IPS-15b (cell line): ENCODE data around the gene DNMT3A.

Experiments used
- H3K27me3 ChIP-seq: one replicate; pipeline ENCODE4 v1.6.1; 2013; ENCODE audit warnings: low read length; ENCODE audit not compliant: control insufficient read depth, insufficient read depth
- H3K36me3 ChIP-seq: one replicate; pipeline ENCODE4 v1.6.1; 2013; ENCODE audit warnings: low read length; ENCODE audit not compliant: control insufficient read depth, insufficient read depth
- H3K4me1 ChIP-seq: one replicate; pipeline ENCODE4 v1.6.1; 2013; ENCODE audit warnings: mild to moderate bottlenecking, low read length; ENCODE audit not compliant: control insufficient read depth, insufficient read depth
- H3K4me3 ChIP-seq: one replicate; pipeline ENCODE4 v1.5.1; 2013; ENCODE audit warnings: low read depth, low read length
- H3K9ac ChIP-seq: one replicate; pipeline ENCODE4 v1.6.1; 2013; ENCODE audit warnings: low read depth, mild to moderate bottlenecking, low read length
- H3K9me3 ChIP-seq: one replicate; pipeline ENCODE4 v1.6.1; 2013; ENCODE audit warnings: mild to moderate bottlenecking, low read length; ENCODE audit not compliant: control insufficient read depth, insufficient read depth

DNMT3A gene

GRCh38 chr2:25340181-25340921 is 1.4 kb downstream of the DNMT3A start:
- Histone ChIP-seq H3K9ac (no peak overlapping the region), H3K4me3 (peak overlapping the region; percentile 52)

GRCh38 chr2:25339791-25340180 is 1.9 kb downstream of the DNMT3A start:
- H3K9ac ChIP-seq = no peak overlapping the region
- H3K27me3 ChIP-seq = peaks cover 9% of the 10 kb centered on the region
- no peaks in the 10 kb centered on the region for H3K9me3 ChIP-seq
- peak overlapping the region; percentile 52 for H3K4me3 ChIP-seq
- no peaks in the 10 kb centered on the region for H3K36me3 ChIP-seq
- H3K4me1 ChIP-seq = peaks cover 20% of the 10 kb centered on the region

More at GRCh38 chr2:25340181-25340921, 1.4 kb downstream of the DNMT3A start:
- H3K9me3 ChIP-seq = no peaks in the 10 kb centered on the region
- peaks cover 9% of the 10 kb centered on the region for H3K27me3 ChIP-seq
- peaks cover 16% of the 10 kb centered on the region for H3K4me1 ChIP-seq
- H3K36me3 ChIP-seq = no peaks in the 10 kb centered on the region

- Histone ChIP-seq H3K4me3 (no peak overlapping the region), H3K27me3 (peaks cover 9% of the 10 kb centered on the region), H3K4me1 (peaks cover 23% of the 10 kb centered on the region), H3K9me3 (no peaks in the 10 kb centered on the region), H3K9ac (no peak overlapping the region), H3K36me3 (no peaks in the 10 kb centered on the region)
Observed at GRCh38 chr2:25339211-25339674, 2.5 kb downstream of the DNMT3A start.

GRCh38 chr2:25338401-25338800 is 3.3 kb downstream of the DNMT3A start:
- Histone ChIP-seq H3K9ac (no peak overlapping the region), H3K36me3 (no peaks in the 10 kb centered on the region), H3K9me3 (no peaks in the 10 kb centered on the region), H3K27me3 (peaks cover 5% of the 10 kb centered on the region), H3K4me3 (no peak overlapping the region), H3K4me1 (peaks cover 28% of the 10 kb centered on the region)

GRCh38 chr2:25337891-25338290 is 3.8 kb downstream of the DNMT3A start:
- H3K9me3 ChIP-seq = no peaks in the 10 kb centered on the region
- no peak overlapping the region for H3K9ac ChIP-seq
- H3K4me3 ChIP-seq = no peak overlapping the region
- H3K4me1 ChIP-seq = peaks cover 28% of the 10 kb centered on the region
- H3K36me3 ChIP-seq = no peaks in the 10 kb centered on the region
- peaks cover 2% of the 10 kb centered on the region for H3K27me3 ChIP-seq

- Histone ChIP-seq H3K4me1 (peaks cover 28% of the 10 kb centered on the region), H3K36me3 (no peaks in the 10 kb centered on the region), H3K9me3 (no peaks in the 10 kb centered on the region), H3K4me3 (no peak overlapping the region), H3K27me3 (no peaks in the 10 kb centered on the region), H3K9ac (no peak overlapping the region)
Observed at GRCh38 chr2:25337276-25337675, 4.4 kb downstream of the DNMT3A start.

- Histone ChIP-seq H3K4me3 (no peak overlapping the region), H3K4me1 (peaks cover 28% of the 10 kb centered on the region), H3K27me3 (no peaks in the 10 kb centered on the region), H3K9me3 (no peaks in the 10 kb centered on the region), H3K36me3 (no peaks in the 10 kb centered on the region), H3K9ac (no peak overlapping the region)
Observed at GRCh38 chr2:25336383-25336841, 5.3 kb downstream of the DNMT3A start.

- H3K9me3 ChIP-seq = no peaks in the 10 kb centered on the region
- H3K27me3 ChIP-seq = no peaks in the 10 kb centered on the region
- no peaks in the 10 kb centered on the region for H3K36me3 ChIP-seq
- H3K4me1 ChIP-seq = peaks cover 28% of the 10 kb centered on the region
- no peak overlapping the region for H3K9ac ChIP-seq
- H3K4me3 ChIP-seq = no peak overlapping the region
Observed at GRCh38 chr2:25335971-25336370, 5.8 kb downstream of the DNMT3A start.

GRCh38 chr2:25335204-25335603 is 6.5 kb downstream of the DNMT3A start:
- no peaks in the 10 kb centered on the region for H3K27me3 ChIP-seq
- H3K9ac ChIP-seq = no peak overlapping the region
- no peak overlapping the region for H3K4me3 ChIP-seq
- H3K9me3 ChIP-seq = no peaks in the 10 kb centered on the region
- no peaks in the 10 kb centered on the region for H3K36me3 ChIP-seq
- H3K4me1 ChIP-seq = peaks cover 28% of the 10 kb centered on the region

- Histone ChIP-seq H3K36me3 (no peaks in the 10 kb centered on the region), H3K9ac (no peak overlapping the region), H3K27me3 (no peaks in the 10 kb centered on the region), H3K9me3 (no peaks in the 10 kb centered on the region), H3K4me1 (peaks cover 28% of the 10 kb centered on the region), H3K4me3 (no peak overlapping the region)
Observed at GRCh38 chr2:25334482-25334881, 7.2 kb downstream of the DNMT3A start.

GRCh38 chr2:25333981-25334380 is 7.7 kb downstream of the DNMT3A start:
- peaks cover 28% of the 10 kb centered on the region for H3K4me1 ChIP-seq
- no peaks in the 10 kb centered on the region for H3K9me3 ChIP-seq
- peak overlapping the region; percentile 2 for H3K9ac ChIP-seq
- no peaks in the 10 kb centered on the region for H3K36me3 ChIP-seq
- H3K4me3 ChIP-seq = peak overlapping the region; percentile 8
- H3K27me3 ChIP-seq = no peaks in the 10 kb centered on the region

- Histone ChIP-seq H3K36me3 (no peaks in the 10 kb centered on the region), H3K4me1 (peaks cover 28% of the 10 kb centered on the region), H3K9me3 (no peaks in the 10 kb centered on the region), H3K27me3 (no peaks in the 10 kb centered on the region), H3K9ac (no peak overlapping the region), H3K4me3 (no peak overlapping the region)
Observed at GRCh38 chr2:25332571-25332970, 9.2 kb downstream of the DNMT3A start.
